GM12892 (cell line): Measurements from ENCODE around the gene CARD16.

Experiments
- POLR2A ChIP-seq: IDR thresholded peaks from 2 replicates; pipeline ENCODE4 v1.6.1; 2011; ENCODE audit warnings: low read depth, low read length, control low read depth
- POLR2AphosphoS5 ChIP-seq: IDR thresholded peaks from 2 replicates; pipeline ENCODE4 v1.6.1; 2011; ENCODE audit warnings: low read depth, low read length, control low read depth
- TAF1 ChIP-seq: IDR thresholded peaks from 2 replicates; pipeline ENCODE4 v1.6.1; 2011; ENCODE audit warnings: low read depth, mild to moderate bottlenecking, control low read depth, low read length, borderline replicate concordance

GRCh38 chr11:105081412-105082150 is 36.4 kb upstream of the CARD16 start:
- TF ChIP-seq POLR2A (no peak), POLR2AphosphoS5 (no peak), TAF1 (no peak)
